ENCODE results near the gene RMI1. TPM values are rescaled to one million over a fixed set of nuclear protein-coding genes. Genes with fewer than 3 reads are reported as not detected.

RMI1 gene
- total RNA-seq, 1 donor from 2014 or later, result 6.3 TPM

DNA sequence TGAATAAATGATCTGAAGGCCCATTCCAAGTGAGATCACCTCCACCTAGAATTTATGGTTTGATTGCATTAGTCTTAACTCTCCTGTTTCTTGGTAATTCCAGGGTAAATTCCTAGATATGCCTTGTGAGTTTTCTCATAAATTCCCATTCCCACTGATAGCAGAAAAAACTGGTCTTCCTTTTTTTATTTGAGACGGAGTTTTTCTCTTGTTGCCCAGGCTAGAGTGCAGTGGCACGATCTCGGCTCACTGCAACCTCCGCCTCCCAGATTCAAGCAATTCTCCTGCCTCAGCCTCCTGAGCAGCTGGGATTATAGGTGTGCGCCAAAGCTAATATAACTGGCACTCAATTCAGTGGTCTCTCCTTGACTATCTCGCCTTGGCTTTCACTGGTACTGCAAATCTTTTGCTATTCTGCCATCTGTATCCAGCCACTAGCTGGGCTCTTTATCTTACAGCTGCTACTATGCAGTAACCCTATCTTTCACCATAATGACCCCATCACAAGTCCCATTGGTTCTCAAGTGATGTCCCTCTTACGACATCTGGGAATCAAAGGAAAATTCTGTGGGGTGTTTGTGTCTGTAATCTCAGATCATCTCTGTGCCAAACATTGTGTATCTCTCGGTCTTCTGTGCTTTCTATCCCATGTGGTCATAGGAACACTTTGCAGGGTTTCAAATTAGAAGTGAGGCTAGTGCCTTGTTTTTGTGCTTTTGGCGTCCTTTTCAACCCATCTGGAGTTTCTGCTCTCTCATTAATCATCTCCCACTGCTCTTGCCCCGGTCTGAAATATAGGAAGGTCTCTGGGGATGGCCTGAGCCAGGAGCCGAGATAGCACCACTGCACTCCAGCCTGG, 15.0 kb upstream of the RMI1 start:
- Histone ChIP-seq H2AFZ (ENCODE audit: low read depth, low read length) (no peak overlapping the region), H3K36me3 (ENCODE audit: insufficient read depth, low read length) (peaks cover 32% of the 10 kb centered on the region), H3K4me1 (ENCODE audit: insufficient read depth, low read length) (no peaks in the 10 kb centered on the region), H3K27me3 (ENCODE audit: insufficient read depth, low read length) (no peaks in the 10 kb centered on the region), H4K20me1 (ENCODE audit: insufficient read depth, low read length) (peaks cover 51% of the 10 kb centered on the region), H3K4me2 (ENCODE audit: low read length) (no peak overlapping the region), H3K9me3 (ENCODE audit: insufficient read depth, low read depth, low read length) (no peaks in the 10 kb centered on the region), H3K4me3 (ENCODE audit: insufficient read depth, low read depth, low read length) (no peak overlapping the region), H3K27ac (ENCODE audit: low read depth, low read length) (no peak overlapping the region), H3K9ac (ENCODE audit: low read length) (no peak overlapping the region), H3K79me2 (ENCODE audit: insufficient read depth, low read length) (peaks cover 10% of the 10 kb centered on the region)
- no peak overlapping the region for H3K4me3 Mint-ChIP-seq (ENCODE audit: unreplicated experiment)
- H3K27ac Mint-ChIP-seq (ENCODE audit: unreplicated experiment), result peak overlapping the region; percentile 42
- DNase-seq (ENCODE audit: low read depth) (no peak), FAIRE-seq (no peak)
- peaks cover 11% of the 10 kb centered on the region for H3K36me3 Mint-ChIP-seq (ENCODE audit: low read depth, unreplicated experiment)
- no peaks in the 10 kb centered on the region for H3K27me3 Mint-ChIP-seq (ENCODE audit: low read depth, unreplicated experiment)
- H3K9me3 Mint-ChIP-seq (ENCODE audit: unreplicated experiment), result no peaks in the 10 kb centered on the region
- no peak for TF ChIP-seq EZH2 (IDR thresholded peaks at IDR 0.05; ENCODE audit: insufficient read depth, low read length)
- TF ChIP-seq, protein P1, sequence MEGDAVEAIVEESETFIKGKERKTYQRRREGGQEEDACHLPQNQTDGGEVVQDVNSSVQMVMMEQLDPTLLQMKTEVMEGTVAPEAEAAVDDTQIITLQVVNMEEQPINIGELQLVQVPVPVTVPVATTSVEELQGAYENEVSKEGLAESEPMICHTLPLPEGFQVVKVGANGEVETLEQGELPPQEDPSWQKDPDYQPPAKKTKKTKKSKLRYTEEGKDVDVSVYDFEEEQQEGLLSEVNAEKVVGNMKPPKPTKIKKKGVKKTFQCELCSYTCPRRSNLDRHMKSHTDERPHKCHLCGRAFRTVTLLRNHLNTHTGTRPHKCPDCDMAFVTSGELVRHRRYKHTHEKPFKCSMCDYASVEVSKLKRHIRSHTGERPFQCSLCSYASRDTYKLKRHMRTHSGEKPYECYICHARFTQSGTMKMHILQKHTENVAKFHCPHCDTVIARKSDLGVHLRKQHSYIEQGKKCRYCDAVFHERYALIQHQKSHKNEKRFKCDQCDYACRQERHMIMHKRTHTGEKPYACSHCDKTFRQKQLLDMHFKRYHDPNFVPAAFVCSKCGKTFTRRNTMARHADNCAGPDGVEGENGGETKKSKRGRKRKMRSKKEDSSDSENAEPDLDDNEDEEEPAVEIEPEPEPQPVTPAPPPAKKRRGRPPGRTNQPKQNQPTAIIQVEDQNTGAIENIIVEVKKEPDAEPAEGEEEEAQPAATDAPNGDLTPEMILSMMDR (IDR thresholded peaks at IDR 0.05; ENCODE audit: insufficient read depth, low read depth, low read length), result no peak
- H3K4me1 Mint-ChIP-seq (ENCODE audit: low read depth, unreplicated experiment), result peaks cover 5% of the 10 kb centered on the region

DNA sequence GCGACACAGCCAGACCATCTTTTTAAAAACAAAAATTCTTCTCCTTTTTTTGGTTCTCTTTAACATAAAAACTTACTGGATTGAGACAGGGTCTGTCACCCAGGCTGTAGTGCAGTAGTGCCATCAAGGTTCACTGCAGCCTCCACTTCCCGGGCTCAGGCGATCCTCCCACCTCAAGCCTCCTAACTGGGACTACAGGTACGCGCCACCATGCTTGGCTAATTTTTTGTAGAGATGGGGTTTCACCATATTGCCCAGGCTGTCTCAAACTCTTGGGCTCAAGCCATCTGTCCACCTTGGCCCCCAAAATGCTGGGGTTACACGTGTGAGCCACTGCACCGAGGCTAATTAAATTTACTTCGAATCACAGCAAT, 14.4 kb upstream of the RMI1 start:
- Histone ChIP-seq H3K9me3 (ENCODE audit: insufficient read depth, low read depth, low read length) (no peaks in the 10 kb centered on the region), H3K4me3 (ENCODE audit: insufficient read depth, low read depth, low read length) (no peak overlapping the region), H3K27ac (ENCODE audit: low read depth, low read length) (no peak overlapping the region), H2AFZ (ENCODE audit: low read depth, low read length) (no peak overlapping the region), H3K4me2 (ENCODE audit: low read length) (no peak overlapping the region), H4K20me1 (ENCODE audit: insufficient read depth, low read length) (peaks cover 57% of the 10 kb centered on the region), H3K79me2 (ENCODE audit: insufficient read depth, low read length) (peaks cover 13% of the 10 kb centered on the region), H3K27me3 (ENCODE audit: insufficient read depth, low read length) (no peaks in the 10 kb centered on the region), H3K9ac (ENCODE audit: low read length) (no peak overlapping the region), H3K36me3 (ENCODE audit: insufficient read depth, low read length) (peaks cover 38% of the 10 kb centered on the region), H3K4me1 (ENCODE audit: insufficient read depth, low read length) (no peaks in the 10 kb centered on the region)
- Mint-ChIP-seq H3K4me3 (ENCODE audit: unreplicated experiment) (no peak overlapping the region), H3K9me3 (ENCODE audit: unreplicated experiment) (no peaks in the 10 kb centered on the region), H3K36me3 (ENCODE audit: low read depth, unreplicated experiment) (peaks cover 11% of the 10 kb centered on the region), H3K27me3 (ENCODE audit: low read depth, unreplicated experiment) (no peaks in the 10 kb centered on the region), H3K27ac (ENCODE audit: unreplicated experiment) (peak overlapping the region; percentile 42), H3K4me1 (ENCODE audit: low read depth, unreplicated experiment) (peaks cover 5% of the 10 kb centered on the region)
- DNase-seq (ENCODE audit: low read depth) (no peak), FAIRE-seq (no peak)
- TF ChIP-seq, protein P1 (IDR thresholded peaks at IDR 0.05; ENCODE audit: insufficient read depth, low read depth, low read length), result no peak
- no peak for TF ChIP-seq EZH2 (IDR thresholded peaks at IDR 0.05; ENCODE audit: insufficient read depth, low read length)

DNA sequence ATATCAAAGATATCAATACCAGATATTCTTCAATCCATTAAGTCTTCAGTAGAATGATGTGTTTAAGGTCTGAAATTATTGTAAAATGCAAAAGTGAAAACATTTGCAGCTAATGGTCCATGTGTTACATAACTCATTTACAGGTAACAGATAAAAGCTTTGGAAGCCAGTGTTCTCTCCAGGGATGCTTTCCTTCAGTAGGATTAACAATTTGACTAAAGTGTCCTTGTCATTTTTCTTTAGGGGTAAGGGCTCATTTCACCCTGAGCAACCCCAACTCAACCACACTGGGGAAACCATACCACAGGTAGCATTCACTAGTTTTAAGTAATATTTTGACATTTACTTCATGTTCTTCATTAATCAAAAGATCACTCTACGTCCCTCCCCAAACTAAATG, 13.5 kb upstream of the RMI1 start:
- Mint-ChIP-seq H3K4me3 (ENCODE audit: unreplicated experiment) (no peak overlapping the region), H3K36me3 (ENCODE audit: low read depth, unreplicated experiment) (peaks cover 19% of the 10 kb centered on the region), H3K4me1 (ENCODE audit: low read depth, unreplicated experiment) (peaks cover 12% of the 10 kb centered on the region), H3K27ac (ENCODE audit: unreplicated experiment) (peak overlapping the region; percentile 16), H3K27me3 (ENCODE audit: low read depth, unreplicated experiment) (no peaks in the 10 kb centered on the region), H3K9me3 (ENCODE audit: unreplicated experiment) (no peaks in the 10 kb centered on the region)
- H3K27ac ChIP-seq (ENCODE audit: low read depth, low read length), result no peak overlapping the region
- H3K4me1 ChIP-seq (ENCODE audit: insufficient read depth, low read length), result no peaks in the 10 kb centered on the region
- no peak for TF ChIP-seq EZH2 (IDR thresholded peaks at IDR 0.05; ENCODE audit: insufficient read depth, low read length)
- TF ChIP-seq, protein P1 (IDR thresholded peaks at IDR 0.05; ENCODE audit: insufficient read depth, low read depth, low read length), result no peak
- no peak overlapping the region for H3K9ac ChIP-seq (ENCODE audit: low read length)
- no peak overlapping the region for H3K4me3 ChIP-seq (ENCODE audit: insufficient read depth, low read depth, low read length)
- H3K79me2 ChIP-seq (ENCODE audit: insufficient read depth, low read length), result peaks cover 19% of the 10 kb centered on the region
- no peak for FAIRE-seq
- H3K36me3 ChIP-seq (ENCODE audit: insufficient read depth, low read length), result peaks cover 45% of the 10 kb centered on the region
- peaks cover 66% of the 10 kb centered on the region for H4K20me1 ChIP-seq (ENCODE audit: insufficient read depth, low read length)
- H3K27me3 ChIP-seq (ENCODE audit: insufficient read depth, low read length), result no peaks in the 10 kb centered on the region
- DNase-seq (ENCODE audit: low read depth), result no peak
- no peaks in the 10 kb centered on the region for H3K9me3 ChIP-seq (ENCODE audit: insufficient read depth, low read depth, low read length)
- H3K4me2 ChIP-seq (ENCODE audit: low read length), result no peak overlapping the region
- H2AFZ ChIP-seq (ENCODE audit: low read depth, low read length), result no peak overlapping the region

Data from astrocyte (in vitro differentiated cells and primary cell).